Glutamatergic neuron (in vitro differentiated cells): ENCODE results near the gene SPARC. TPM values are rescaled to one million over a fixed set of nuclear protein-coding genes. Genes with fewer than 3 reads are reported as not detected.

Experiments used
- DNase-seq: peaks from one replicate; pipeline ENCODE4 v3.0.0; 2022
- H3K27ac Mint-ChIP-seq: one replicate; pipeline ENCODE4 v1.8.0; 2020; ENCODE audit warnings: mild to moderate bottlenecking, mixed read lengths, inconsistent platforms; ENCODE audit not compliant: unreplicated experiment
- H3K27me3 Mint-ChIP-seq: one replicate; pipeline ENCODE4 v1.8.0; 2020; ENCODE audit warnings: mild to moderate bottlenecking, moderate library complexity, mixed read lengths, inconsistent platforms; ENCODE audit not compliant: unreplicated experiment
- H3K36me3 Mint-ChIP-seq: one replicate; pipeline ENCODE4 v1.8.0; 2020; ENCODE audit warnings: mild to moderate bottlenecking, mixed read lengths, inconsistent platforms; ENCODE audit not compliant: unreplicated experiment
- H3K4me1 Mint-ChIP-seq: one replicate; pipeline ENCODE4 v1.8.0; 2020; ENCODE audit warnings: mild to moderate bottlenecking, low read depth, mixed read lengths, inconsistent platforms; ENCODE audit not compliant: unreplicated experiment
- H3K4me3 Mint-ChIP-seq: one replicate; pipeline ENCODE4 v1.8.0; 2020; ENCODE audit warnings: mild to moderate bottlenecking, mixed read lengths, inconsistent platforms; ENCODE audit not compliant: unreplicated experiment
- H3K9me3 Mint-ChIP-seq: one replicate; pipeline ENCODE4 v1.8.0; 2020; ENCODE audit warnings: mild to moderate bottlenecking, moderate library complexity, mixed read lengths, inconsistent platforms; ENCODE audit not compliant: unreplicated experiment
- CTCF ChIP-seq: fragments of 200-600 bp; sonication (generic); IDR thresholded peaks from one replicate; pipeline ENCODE4 v1.5.0; 2021; ENCODE audit not compliant: partially characterized antibody, unreplicated experiment
- total RNA-seq: library from RNA; stranded (reverse); fragmentation: NEBNext Ultra II Directional; extraction: Animal tissue kit (Norgen Biotek cat#: 25700); gene quantifications from one replicate; pipeline ENCODE4 v1.2.1, GENCODE V29; 2021; ENCODE audit not compliant: unreplicated experiment

SPARC gene
- total RNA-seq, 1 donor from 2014 or later, result 946 TPM

- Mint-ChIP-seq H3K27me3 (no peaks in the 10 kb centered on the region), H3K4me1 (no peaks in the 10 kb centered on the region), H3K4me3 (no peak overlapping the region), H3K9me3 (peaks cover 2% of the 10 kb centered on the region), H3K27ac (no peak overlapping the region), H3K36me3 (no peaks in the 10 kb centered on the region)
- TF ChIP-seq CTCF, result no peak
- DNase-seq, result no peak
Measured at GRCh38 chr5:151671950-151672349, 14.8 kb downstream of the SPARC start.

DNA sequence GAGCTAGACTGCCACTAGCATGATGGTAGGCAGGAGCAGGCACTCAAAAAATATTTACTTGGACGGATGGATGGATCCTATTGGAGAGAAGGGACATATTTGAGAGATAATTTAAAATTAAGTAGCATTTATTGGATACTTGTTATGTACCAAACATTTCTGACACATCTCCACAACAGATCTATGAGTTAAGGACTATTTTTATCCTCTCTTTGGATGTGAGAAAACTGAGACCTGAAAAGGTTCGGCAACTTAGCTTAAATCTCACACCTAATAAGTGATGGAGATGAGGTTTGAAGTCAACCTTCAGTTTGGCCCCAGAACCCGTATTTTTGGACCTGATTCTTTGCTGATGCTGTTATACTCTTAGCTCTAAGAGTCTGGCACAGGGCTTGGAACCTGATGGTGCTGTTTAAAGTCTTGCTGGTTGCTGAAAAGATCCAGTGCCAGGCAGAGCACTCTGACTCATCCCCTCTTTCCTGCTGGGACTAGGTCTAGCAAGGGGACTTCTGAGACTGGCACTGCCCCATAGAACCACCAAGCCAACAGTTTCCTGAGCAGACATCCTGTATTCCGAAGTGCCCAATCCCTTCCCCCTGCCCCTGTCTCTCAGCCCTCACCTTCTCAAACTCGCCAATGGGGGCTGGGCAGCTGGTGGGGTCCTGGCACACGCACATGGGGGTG lies 15.6 kb downstream of the SPARC start:
- Mint-ChIP-seq H3K36me3 (no peaks in the 10 kb centered on the region), H3K27ac (no peak overlapping the region), H3K4me1 (no peaks in the 10 kb centered on the region), H3K27me3 (no peaks in the 10 kb centered on the region), H3K9me3 (peaks cover 2% of the 10 kb centered on the region), H3K4me3 (no peak overlapping the region)
- no peak for TF ChIP-seq CTCF
- DNase-seq, result no peak

GRCh38 chr5:151670083-151670686 lies 16.5 kb downstream of the SPARC start:
- no peak for DNase-seq
- no peaks in the 10 kb centered on the region for H3K4me1 Mint-ChIP-seq
- no peak overlapping the region for H3K27ac Mint-ChIP-seq
- H3K4me3 Mint-ChIP-seq, result no peak overlapping the region
- no peaks in the 10 kb centered on the region for H3K36me3 Mint-ChIP-seq
- TF ChIP-seq CTCF, result no peak
- H3K27me3 Mint-ChIP-seq, result no peaks in the 10 kb centered on the region
- H3K9me3 Mint-ChIP-seq, result peaks cover 2% of the 10 kb centered on the region

GRCh38 chr5:151667083-151667482 lies 19.6 kb downstream of the SPARC start:
- TF ChIP-seq CTCF, result no peak
- Mint-ChIP-seq H3K36me3 (peaks cover 8% of the 10 kb centered on the region), H3K27me3 (no peaks in the 10 kb centered on the region), H3K9me3 (peaks cover 4% of the 10 kb centered on the region), H3K4me1 (no peaks in the 10 kb centered on the region), H3K27ac (no peak overlapping the region), H3K4me3 (no peak overlapping the region)
- no peak for DNase-seq

- no peak for TF ChIP-seq CTCF
- Mint-ChIP-seq H3K36me3 (peaks cover 8% of the 10 kb centered on the region), H3K4me1 (no peaks in the 10 kb centered on the region), H3K4me3 (no peak overlapping the region), H3K9me3 (peaks cover 4% of the 10 kb centered on the region), H3K27me3 (no peaks in the 10 kb centered on the region), H3K27ac (no peak overlapping the region)
- DNase-seq, result no peak
Measured at GRCh38 chr5:151665613-151666012, 21.1 kb downstream of the SPARC start.
